HG02852 (cell line): ENCODE measurements around the gene CACNA1E.

Experiments
- ATAC-seq: cut with Tn5 transposase; IDR thresholded peaks from one replicate; pipeline ENCODE4 v1.9.1; 2021; ENCODE audit warnings: mild to moderate bottlenecking, moderate library complexity; ENCODE audit not compliant: unreplicated experiment

The CACNA1E gene

GRCh38 chr1:181559142-181559541 is 75.8 kb downstream of the CACNA1E start:
- ATAC-seq: no peak

DNA sequence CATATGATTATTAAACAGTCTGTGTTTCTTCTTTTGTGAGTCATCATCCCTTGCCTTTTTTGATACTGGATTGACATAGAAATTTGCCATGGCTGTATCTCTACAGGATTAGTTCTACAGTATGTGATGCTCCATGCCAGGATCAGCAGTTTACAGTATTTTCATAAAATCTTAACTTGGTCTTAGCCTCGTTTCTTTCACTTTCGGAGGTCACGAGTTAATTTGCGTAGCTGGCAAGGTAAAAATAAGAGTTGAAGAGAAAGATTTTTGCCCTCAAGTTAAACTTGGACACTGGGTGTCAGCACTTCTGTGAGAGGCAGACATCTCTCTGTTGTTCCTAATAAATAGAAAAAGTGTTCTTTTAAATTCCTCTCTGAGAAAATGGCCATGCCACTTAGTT is 79.1 kb downstream of the CACNA1E start:
- ATAC-seq: no peak

- no peak for ATAC-seq
Observed at GRCh38 chr1:181568736-181569135, 85.4 kb downstream of the CACNA1E start.

- ATAC-seq: no peak
Observed at GRCh38 chr1:181577475-181577874, 94.2 kb downstream of the CACNA1E start.

- no peak for ATAC-seq
Observed at GRCh38 chr1:181583598-181583997, 100.3 kb downstream of the CACNA1E start.

DNA sequence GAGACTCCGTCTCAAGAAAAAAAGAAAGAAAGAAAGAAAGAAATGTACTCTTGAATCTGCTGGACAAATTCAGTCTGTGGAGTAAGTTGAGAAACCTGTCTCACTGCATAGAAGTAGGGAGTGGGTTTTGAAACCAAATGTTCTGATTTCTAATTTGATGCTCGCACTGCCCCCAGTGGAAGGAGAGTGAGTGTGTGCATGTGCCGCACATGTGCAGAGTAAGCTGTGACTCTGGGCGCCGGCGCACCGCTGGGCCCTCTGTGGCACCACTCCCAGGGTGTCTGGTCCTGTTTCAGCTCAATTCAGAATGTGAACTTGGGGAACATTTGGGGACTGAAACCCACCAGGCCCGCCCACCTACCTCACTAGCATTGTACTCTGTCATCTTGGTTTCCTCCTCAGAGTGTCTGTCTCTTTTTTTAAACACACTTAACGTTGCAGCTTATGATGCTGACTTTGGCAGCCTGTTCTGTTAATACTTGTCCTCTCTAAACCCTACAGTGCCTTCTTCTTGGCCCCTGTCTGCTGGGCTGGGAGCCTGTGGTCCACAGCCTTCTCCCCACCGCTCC is 104.6 kb downstream of the CACNA1E start:
- ATAC-seq: no peak

DNA sequence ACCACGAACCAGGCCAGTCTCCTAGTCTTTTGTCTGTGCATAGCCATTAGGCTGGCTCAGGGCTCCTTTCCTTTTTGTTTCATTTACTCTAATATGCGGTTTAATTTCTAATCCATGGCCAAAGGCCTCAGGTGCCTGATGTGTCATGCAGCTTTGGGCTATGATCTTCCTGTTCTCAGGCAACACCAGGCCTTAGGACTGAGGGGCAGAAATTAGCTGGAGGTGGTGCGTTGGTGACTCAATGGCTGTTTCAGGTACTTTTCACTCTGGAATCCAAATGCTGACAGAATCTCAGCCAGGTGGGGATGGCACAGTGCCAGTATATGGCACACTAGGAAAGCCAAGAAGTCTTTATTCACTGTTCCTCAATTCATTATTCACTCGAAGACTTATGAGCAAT is 105.3 kb downstream of the CACNA1E start:
- ATAC-seq: no peak

GRCh38 chr1:181592255-181592859 is 109.0 kb downstream of the CACNA1E start:
- no peak for ATAC-seq

DNA sequence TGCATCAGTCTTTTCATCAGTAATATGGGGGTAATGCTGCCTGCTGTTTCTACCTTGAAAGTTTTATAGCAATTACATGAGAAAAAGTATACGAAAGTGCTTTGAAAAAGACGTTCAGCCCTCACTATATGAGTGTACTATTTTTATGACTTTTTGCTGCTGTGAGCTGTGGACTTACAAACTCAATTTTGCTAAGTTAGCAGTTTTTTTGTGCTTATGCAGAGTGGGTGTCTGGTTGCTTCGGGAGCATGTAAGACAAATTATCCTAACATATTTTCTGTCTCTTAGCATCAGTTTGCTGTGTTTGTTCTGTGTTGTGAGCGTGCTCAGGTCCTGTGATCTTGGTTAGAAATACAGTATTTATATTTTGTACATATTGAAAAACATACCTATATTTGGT is 109.7 kb downstream of the CACNA1E start:
- no peak for ATAC-seq

DNA sequence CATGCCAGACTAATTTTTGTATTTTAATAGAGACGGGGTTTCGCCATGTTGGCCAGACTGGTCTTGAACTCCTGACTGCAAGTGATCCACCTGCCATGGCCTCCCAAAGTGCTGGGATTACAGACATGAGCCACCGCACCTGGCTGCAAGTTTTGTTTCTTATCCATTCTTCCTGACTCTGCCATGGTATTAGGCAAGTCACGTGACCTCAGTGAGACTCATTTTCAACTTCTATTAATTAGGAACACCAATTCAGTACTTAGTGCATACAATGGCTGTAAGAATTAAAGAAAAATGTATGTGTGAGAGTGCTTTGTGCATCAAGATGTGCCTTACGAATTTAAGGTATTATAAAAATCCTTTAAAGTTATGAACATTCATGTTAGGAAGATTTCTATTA is 111.2 kb downstream of the CACNA1E start:
- ATAC-seq: no peak

GRCh38 chr1:181595234-181595633 is 111.9 kb downstream of the CACNA1E start:
- ATAC-seq: no peak

- no peak for ATAC-seq
Observed at GRCh38 chr1:181601186-181601950, 118.1 kb downstream of the CACNA1E start.

DNA sequence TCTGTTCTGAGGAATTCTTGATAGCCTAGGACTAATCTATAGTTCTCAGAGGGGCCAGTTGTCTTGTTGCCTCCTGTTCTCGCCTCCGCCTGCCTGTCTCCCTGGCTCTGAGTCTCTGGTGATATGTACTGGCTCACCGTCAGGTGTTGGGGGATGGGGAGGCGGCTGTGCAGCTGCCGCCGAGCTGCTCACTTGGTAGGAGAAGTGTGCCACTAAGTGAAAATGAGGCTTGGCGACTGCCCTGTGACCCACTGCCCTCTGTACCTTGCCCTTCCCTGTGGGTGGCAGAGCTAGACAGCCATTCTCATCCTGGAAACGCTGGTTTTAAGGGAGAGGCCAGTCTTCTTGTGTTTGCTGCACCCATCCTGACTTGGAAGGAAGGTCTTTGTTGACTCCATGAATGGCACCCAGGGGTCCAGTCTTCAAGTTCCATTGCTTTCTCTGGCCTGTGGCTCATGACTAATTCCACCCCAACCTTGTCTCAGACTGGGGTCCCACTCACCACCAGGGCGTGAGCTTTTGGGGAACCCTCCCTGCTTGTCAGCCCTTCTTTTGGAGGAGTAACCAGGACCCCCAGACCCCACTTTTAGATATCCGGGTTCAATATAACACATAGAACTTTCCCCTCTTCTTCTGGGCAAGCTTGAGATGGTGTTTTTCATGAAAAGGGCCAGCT is 120.6 kb downstream of the CACNA1E start:
- ATAC-seq: no peak

DNA sequence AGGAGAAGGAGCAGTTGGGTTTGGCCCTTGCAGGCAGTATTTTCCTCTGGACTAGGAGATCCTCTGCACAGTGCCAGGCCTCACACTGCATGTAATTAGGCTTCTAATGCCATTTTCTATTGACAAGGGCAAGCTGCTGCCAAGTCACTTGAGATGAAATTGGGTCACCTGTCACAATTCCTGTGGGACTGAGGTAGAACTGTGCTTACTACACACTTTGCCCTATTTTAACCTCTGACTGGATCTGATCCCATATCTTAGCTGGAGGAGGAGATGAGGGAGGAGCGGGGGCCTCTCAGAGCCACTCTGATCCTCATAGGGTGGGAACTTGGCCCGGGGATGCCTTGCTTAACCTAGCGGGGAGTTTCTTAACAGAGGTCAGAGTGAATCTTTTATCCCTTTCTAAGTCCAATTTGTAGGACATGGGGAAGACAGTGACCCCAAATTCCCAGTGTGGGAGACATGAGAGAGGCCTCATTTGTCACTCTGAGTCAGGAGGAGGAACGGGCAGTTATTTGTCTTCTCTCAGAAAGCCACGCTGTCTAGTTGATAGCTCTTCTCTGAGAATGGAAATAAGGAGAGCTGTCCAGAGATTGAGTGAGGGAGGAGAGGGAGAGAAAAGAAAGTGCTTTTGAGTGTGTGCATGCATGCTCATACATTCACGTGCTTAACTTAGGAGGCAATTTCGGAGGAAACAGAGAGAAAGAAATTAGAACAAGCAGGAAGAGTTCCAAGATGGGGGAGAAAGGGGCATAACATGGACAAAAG is 121.3 kb downstream of the CACNA1E start:
- ATAC-seq: no peak

DNA sequence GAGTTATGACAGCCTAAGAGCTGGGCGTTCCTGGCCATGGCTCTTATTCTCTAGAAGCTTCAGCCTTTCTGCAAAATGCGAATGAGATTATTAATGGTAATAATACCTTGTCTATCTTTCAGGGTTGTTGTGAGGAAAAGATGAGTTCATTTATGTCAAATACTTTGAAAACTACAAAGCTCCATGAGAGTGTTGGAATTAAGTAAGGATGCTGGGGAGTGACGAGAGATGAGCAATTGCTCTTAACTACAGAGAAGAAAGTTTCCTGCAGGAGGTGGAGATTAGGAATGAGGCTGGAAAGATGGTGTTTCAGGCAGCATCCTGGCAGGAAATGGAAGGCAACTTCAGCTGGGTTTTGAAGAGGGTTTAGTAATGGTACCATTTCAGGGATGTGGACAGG is 124.2 kb downstream of the CACNA1E start:
- ATAC-seq: no peak

- no peak for ATAC-seq
Observed at GRCh38 chr1:181608386-181608785, 125.1 kb downstream of the CACNA1E start.

- ATAC-seq: no peak
Observed at GRCh38 chr1:181608948-181609347, 125.6 kb downstream of the CACNA1E start.

DNA sequence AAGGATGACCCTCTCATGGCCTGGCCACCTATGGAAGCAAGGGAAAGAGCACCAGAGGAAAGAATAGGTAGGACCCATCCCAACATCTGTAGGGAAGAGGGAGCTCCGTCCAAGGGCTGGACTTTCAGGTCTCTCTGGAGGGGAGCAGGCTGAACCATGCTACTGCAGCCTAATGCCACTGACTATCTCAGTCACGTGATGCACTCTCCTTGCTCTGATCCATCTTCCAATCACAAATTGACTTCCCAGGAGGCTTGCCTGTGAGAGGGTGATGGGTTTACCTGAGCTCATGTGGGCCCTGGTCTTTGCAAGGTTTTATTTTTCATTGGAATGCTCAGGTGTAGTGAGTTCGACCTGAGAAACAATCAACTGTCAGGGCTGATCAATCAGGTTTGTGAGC is 128.8 kb downstream of the CACNA1E start:
- ATAC-seq: no peak

DNA sequence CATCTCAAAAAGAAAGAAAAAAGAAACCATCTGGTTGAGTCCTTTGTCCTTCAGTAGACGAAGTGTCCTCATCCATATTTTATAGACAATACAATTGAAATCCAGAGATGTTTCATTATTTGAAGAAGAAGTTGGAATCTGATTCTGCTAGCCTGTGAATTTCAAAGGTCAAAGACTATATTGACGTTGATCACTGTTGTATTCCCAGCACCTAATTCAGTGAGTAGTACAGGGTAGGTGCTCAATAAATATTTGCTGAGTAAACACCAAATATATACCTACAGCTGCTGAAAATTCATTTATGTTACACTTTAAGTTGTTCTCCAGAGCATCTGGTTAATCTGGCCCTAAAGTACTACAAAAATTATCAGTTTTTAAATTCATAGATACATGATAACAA is 135.2 kb downstream of the CACNA1E start:
- ATAC-seq: no peak

DNA sequence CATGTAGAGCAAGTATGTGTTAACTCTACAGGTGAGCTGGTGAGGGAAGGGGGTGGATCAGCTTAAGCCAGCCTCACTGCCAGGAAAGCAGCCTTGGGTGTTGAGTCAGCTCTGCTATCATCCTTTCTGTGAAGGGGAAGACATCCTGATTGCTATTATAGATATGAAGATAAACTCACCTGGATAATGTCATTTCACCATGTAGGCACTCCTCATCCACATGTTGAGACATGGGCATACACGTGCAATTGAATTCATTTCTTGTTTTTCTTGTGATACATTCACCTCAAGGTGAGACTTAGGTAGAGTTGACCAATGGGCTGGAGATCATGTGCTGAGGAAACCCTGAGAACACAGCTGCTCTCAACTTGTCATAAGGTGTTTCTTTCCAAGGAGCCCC is 136.9 kb downstream of the CACNA1E start:
- no peak for ATAC-seq

DNA sequence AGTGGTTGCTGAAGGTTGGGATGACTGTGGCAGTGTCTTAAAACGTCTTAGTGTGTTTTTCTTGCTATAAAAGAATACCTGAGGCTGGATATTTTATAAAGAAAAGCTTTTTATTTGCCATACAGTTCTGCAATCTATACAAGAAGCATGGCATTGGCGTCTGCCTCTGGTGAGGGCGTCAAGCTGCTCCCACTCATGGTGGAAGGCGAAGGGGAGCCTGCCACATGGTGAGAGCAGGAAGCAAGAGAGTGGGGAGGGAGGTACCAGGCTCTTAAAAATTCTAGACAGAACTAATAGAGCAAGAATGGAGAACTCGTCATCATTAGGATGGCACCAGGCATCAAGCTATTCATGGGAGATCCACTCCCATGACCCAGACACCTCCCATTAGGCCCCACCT is 140.5 kb downstream of the CACNA1E start:
- ATAC-seq: no peak
